Frontal cortex (tissue), 4 donors: ENCODE measurements around the gene NPLOC4. TPM values are rescaled to one million over a fixed set of nuclear protein-coding genes. Genes with fewer than 3 reads are reported as not detected.

Experiments
- DNase-seq, 2 donors: peaks; one replicate each; pipeline ENCODE4 v3.0.0; 2012; ENCODE audit warnings: low spot score in 2 of 2
- FAIRE-seq: peaks from 2 replicates; lab custom pipeline; 2012; peaks lifted over from hg19 to GRCh38; lab: Jason Lieb, UNC
- total RNA-seq: library from RNA; depleted of rRNA; stranded (reverse); fragments of >200 nt; gene quantifications from one replicate; pipeline ENCODE4 v1.2.3, GENCODE V29; 2014
- donor health status: control.
- donor health status: control.
- donor health status: control.

The NPLOC4 gene
- total RNA-seq, 1 donor from 2014 or later = 39.9 TPM

DNA sequence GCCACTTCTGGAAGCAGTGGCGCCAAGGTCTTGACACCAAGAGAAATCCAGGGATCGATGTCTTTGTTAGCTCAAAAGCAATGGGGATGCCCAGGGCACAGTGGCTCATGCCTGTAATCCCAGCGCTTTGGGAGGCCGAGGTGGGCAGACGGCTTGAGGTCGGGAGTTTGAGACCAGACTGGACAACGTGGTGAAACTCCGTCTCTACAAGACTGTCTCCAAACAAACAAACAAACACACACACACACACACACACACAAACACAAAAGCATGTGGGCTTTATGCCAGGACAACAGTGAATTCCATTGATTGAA, 62.3 kb downstream of the NPLOC4 start:
- no peak for FAIRE-seq
- no peak for DNase-seq

- no peak for DNase-seq
- FAIRE-seq = no peak
These were observed 62.9 kb downstream of the NPLOC4 start for GRCh38 chr17:81573794-81574642.

DNA sequence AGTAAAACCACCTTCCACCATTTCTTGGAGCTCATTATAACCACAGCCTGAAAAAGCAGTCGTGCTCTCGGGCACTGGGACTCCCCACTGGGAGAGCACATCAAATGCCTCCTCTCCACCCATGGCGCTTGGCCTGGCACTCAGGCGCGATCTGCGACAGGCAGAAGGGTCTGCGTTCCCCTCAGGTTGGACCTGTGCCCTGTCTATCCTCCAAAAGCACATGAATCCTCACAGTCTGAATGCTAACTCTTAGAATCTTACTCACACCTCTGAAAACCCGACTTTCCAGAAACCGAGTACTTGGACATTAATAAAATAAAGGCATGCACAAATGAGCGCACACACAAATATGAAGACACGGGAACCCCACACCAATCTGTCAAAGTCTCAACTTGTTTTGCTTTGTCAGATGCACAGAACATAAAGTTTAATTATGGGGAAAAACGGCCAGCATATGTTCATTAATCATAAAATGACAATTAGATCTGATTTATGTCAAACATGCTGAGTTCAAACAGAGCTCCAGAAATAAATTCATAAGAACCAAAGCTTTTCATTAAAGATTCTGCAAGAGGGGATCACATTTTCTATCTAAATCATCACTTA, 64.2 kb downstream of the NPLOC4 start:
- DNase-seq = no peak
- no peak for FAIRE-seq

GRCh38 chr17:81570964-81571363, 65.9 kb downstream of the NPLOC4 start:
- no peak for DNase-seq

DNA sequence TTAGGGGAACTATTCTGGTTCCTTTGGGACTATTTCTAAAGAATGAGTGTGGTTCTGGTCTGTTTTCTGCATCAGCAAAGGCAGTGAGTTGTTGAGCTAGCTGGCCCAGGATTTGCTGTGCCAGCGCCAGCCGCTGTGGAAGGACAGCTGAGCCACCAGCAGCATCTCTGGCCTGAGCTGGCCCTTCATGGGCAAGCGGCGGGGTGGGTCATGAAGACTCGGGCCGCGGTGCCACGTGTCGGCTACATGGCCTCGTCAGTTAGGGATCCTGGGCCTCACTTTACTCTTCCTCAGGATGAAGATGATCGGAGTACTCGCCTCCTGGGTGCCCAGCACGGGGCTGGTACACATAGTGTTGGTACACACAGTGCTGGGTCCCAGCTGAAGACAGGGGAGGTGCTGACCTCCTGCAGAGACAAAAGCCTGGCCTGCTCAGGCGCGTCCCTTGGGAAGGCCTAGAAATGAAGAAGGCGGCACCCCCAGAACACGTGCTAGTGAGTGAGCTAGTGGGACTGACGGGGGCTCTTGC, 66.9 kb downstream of the NPLOC4 start:
- no peak for FAIRE-seq
- no peak for DNase-seq

More at GRCh38 chr17:81570964-81571363, 65.9 kb downstream of the NPLOC4 start:
- FAIRE-seq = no peak

DNA sequence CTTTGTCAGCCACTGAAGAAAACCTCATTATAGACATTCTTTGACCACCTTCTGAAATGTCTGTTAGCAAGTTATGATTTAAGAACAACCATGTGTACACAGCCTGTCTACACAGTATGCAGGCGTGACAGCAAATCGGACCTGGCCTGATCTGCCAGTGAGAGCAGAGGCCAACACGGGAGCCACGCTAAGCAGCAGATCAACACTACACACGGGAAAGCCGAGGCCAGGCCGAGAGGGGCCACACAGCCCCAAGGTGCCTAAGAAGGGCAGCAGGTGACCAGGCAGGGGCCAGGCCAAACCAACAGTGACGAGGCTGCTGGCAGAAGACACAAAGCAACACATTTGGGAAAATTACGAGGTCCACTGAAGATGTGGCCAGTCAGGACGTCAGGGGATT, 68.5 kb downstream of the NPLOC4 start:
- FAIRE-seq = no peak
- no peak for DNase-seq

- no peak for DNase-seq
- no peak for FAIRE-seq
These were observed 69.7 kb downstream of the NPLOC4 start for GRCh38 chr17:81567191-81567590.

DNA sequence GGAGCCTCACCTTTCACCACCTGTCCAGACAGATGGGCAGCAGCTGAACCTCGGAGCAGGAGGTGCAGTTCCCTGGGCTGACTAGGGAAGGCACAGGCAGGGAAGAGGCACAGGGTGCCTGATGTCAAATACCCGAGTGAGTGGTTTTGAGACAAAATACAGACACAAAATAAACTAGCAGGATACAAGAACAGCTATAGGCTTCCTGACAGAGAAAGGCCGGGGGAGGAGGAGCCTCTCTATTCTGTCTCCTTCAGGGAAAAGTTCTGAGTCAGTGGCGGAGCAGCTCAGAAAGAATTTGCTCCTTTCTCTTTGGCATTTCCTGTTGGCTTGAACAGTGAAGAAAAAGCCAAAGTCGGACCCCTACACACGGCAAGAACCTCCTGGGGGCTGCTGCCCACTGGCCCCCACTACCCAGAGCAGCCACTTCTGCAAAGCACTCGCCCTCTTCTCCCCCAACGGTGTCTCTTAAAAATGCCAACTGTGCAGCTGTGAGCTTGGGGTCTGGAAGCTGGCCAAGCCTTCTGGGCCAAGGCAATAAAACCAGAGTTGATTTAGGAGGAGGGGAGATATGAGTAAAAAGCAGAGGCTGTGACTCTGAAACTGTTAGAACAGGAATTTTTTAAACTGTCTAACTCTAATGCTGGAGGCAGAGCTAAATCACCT, 70.3 kb downstream of the NPLOC4 start:
- DNase-seq = peak in 1 of 2 donors; percentile 52
- no peak for FAIRE-seq

DNA sequence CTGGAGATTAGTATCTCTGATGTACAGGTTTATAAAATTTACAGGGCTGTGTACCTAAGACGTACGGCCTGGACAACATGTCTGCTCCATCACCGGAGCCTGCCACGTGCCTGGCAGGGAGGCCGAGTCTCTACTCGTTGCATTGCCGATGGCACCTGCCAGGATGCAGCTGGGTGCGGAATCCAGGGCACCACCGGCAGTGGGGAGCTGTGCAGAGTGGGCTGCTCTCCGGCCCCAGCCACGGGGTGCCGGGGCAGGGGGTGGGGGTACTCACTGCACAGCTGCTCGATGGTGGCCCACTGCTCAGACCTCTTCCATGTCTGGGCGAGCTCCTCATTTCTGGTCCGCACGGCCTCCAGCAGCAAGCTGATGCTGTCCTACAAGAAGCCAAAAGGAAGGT, 71.7 kb downstream of the NPLOC4 start:
- DNase-seq (no peak), FAIRE-seq (no peak)

- no peak for FAIRE-seq
These were observed 72.1 kb downstream of the NPLOC4 start for GRCh38 chr17:81564778-81565177.

DNA sequence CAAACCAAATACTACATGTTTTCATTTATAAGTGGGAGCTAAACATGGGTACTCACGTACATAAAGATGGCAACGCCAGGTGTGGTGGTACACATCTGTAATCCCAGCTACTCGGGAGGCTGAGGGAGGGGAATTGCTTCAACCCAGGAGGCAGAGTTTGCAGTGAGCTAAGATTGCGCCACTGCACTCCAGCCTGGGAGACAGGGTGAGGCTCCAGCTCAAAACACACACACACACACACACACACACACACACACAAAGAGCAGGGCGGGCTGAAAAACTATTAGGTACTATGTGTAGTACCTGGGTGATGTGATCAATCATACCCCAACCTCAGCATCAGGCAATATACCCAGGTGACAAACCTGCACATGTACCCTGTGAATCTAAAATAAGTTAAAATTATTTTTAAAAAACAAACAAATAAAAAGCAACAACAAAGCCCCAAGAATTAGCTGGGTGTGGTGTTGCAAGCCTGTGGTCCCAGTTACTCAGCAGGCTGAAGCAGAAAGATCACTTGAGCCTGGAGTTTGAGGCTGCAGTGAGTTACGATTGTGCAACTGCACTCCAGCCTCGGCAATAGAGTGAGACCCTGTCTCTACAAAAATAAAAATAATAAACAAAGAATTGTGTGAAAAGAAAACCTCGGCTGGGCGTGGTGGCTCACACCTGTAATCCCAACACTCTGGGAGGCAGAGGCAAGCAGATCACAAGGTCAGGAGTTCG, 72.9 kb downstream of the NPLOC4 start:
- no peak for FAIRE-seq
- no peak for DNase-seq

More at GRCh38 chr17:81564778-81565177, 72.1 kb downstream of the NPLOC4 start:
- no peak for DNase-seq

DNA sequence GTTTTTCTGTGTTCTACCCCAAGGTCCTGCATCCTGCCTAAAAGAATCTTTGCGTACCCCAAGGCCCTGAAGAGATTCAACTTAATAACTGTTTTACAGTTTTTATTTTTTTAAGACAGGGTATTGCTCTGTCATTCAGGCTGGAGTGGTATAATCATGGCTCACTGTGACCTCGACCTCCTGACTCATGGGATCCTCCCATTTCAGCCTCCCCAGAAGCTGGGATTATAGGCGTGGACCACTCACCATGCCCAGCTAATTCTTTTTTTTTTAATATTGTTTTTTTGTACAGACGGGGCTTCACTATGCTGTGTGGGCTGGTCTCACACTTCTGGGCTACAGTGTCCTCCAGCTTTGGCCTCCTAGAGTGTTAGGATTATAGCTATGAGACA, 75.4 kb downstream of the NPLOC4 start:
- no peak for FAIRE-seq

GRCh38 chr17:81558941-81559806, 77.7 kb downstream of the NPLOC4 start:
- FAIRE-seq (no peak), DNase-seq (no peak)

More for the DNA sequence above, 75.4 kb downstream of the NPLOC4 start:
- no peak for DNase-seq

GRCh38 chr17:81558115-81558468, 78.8 kb downstream of the NPLOC4 start:
- FAIRE-seq = no peak

DNA sequence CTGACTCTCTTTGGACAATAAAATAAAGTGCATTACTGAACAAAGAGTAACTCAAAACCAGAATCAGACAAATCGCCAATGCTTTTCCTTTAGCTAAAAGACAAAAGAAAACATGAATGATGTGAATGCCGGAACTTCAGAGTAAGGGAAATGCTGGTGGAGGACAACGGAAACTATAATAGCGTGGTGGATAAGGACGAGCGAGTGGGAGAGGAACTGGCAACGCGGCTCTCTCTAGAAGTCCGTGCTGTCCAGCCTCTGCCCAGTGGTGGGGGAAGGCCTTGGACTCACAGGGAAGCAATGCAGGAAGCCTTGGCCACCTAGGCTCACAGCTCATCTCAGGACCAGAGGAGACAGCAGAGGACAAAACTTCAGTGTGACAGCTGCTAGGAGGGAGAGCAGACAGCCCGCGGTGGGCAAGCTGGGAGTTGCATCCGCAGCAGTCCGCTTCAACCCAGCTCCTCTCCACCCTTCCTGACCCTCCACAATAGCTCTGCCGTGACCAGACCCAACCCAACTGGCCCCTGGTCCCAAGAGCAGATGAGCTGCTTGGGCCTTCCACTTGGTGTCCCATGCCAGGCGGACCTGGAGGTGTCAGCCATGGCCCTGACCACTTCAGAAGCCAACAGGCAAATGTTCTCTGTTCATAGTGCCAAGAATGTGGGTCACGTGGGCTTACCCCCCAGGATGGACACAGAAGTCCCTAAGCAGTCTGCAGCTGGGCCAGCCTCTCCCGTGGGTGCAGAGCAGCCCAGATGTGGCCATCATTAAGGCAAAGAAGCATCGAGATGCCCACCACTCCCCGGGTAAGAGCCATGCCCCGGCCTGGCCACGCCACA, 79.4 kb downstream of the NPLOC4 start:
- DNase-seq = no peak
- no peak for FAIRE-seq

More at GRCh38 chr17:81558115-81558468, 78.8 kb downstream of the NPLOC4 start:
- DNase-seq = no peak

- FAIRE-seq (no peak), DNase-seq (no peak)
These were observed 80.0 kb downstream of the NPLOC4 start for GRCh38 chr17:81556863-81557262.

DNA sequence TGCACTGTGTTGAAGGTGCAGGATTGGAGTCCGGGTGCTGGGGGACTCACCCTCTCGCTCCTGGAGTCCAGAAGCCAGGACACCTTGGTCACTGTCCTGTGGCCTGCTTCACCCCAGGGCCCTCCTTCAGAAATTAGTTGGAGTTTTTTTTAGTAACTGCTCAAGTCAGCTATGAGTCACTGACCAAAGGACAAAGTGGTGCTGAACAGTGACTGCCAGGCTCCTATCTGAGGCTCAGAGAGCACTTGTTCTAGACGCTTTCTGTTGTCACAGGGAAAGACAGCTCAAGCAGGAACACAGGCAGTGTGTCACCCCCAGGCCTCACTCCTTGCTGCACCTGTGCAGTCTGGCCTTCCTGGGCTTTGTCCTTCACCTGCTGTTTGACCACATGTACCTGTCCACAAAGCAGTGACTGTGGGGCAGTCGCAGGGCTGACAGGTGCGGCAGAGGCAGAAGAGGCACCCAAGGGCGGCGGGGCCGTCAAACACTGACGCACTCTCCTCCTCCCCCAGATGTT, 80.7 kb downstream of the NPLOC4 start:
- DNase-seq = no peak
- FAIRE-seq = no peak

DNA sequence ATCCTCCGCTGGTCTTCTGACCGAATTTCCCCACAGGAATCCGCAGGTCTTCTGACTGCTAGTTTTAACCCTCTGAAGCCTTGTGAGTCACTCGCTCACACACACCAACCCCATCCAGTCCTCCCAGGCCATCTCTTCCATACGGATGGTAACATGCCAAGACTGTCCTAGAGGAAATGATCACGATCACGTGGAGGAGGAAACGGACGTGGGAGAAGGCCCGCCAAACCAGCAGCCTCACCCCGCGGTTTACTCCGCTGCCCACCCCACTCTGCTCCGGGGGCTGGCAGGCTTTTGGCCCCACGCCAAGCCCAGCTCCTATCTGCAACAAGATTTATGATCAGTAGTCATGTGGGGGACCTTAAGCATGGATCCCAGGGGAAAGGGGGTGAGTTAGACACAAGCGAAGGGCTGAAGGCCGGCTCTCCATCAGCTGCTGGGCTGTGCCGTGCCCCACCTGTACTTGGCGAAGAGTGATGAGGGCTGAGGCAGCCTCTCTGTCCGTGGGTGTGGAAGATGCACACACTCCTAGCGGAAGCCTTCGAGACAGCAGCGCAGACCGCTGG, 83.2 kb downstream of the NPLOC4 start:
- FAIRE-seq = no peak

More for the DNA sequence above, 83.2 kb downstream of the NPLOC4 start:
- no peak for DNase-seq
